Lower lobe of right lung (tissue), 2 donors: Measurements from ENCODE around the gene LRP5. TPM values are rescaled to one million over a fixed set of nuclear protein-coding genes. Genes with fewer than 3 reads are reported as not detected.

Source experiments
- ATAC-seq, 2 donors: fragments of 200-7000 bp; cut with Tn5 transposase; one replicate each; pipeline ENCODE4 v1.9.1; 2020 to 2022; ENCODE audit warnings: mild to moderate bottlenecking in 2 of 2, moderate library complexity in 2 of 2
- DNase-seq: peaks from one replicate; pipeline ENCODE4 v3.0.0-alpha.2; 2020
- H3K27ac ChIP-seq: fragments of 200-600 bp; one replicate; pipeline ENCODE4 v1.8.0; 2022
- H3K27me3 ChIP-seq: fragments of 200-600 bp; one replicate; pipeline ENCODE4 v1.8.0; 2022; ENCODE audit warnings: low read depth
- H3K36me3 ChIP-seq: fragments of 200-600 bp; one replicate; pipeline ENCODE4 v1.8.0; 2022; ENCODE audit warnings: mild to moderate bottlenecking
- H3K4me1 ChIP-seq: fragments of 200-600 bp; one replicate; pipeline ENCODE4 v1.8.0; 2022
- H3K4me3 ChIP-seq: fragments of 200-600 bp; one replicate; pipeline ENCODE4 v1.8.0; 2022; ENCODE audit warnings: mild to moderate bottlenecking
- H3K9me3 ChIP-seq: fragments of 200-600 bp; one replicate; pipeline ENCODE4 v1.8.0; 2022
- intact Hi-C: fragments of 100-400 bp; cut with DNase I; formaldehyde crosslinking; loops from one replicate; pipeline ENCODE4 v1.11.0; 2022
- total RNA-seq: library from RNA; stranded (reverse); fragmentation: NEBNext Ultra II Directional; extraction: Animal tissue kit (Norgen Biotek cat#: 25700); gene quantifications from one replicate; pipeline ENCODE4 v1.2.1, GENCODE V29; 2021
- TF ChIP-seq, protein P1 (sequence below): fragments of 200-600 bp; IDR thresholded peaks from one replicate; pipeline ENCODE4 v1.8.0; 2022; ENCODE audit warnings: antibody characterized with exemption, mild to moderate bottlenecking
- donor health status: DM: no; HTN: yes; CAD: no; lungs with severe emphysema.

The LRP5 gene
- total RNA-seq, 1 donor from 2014 or later = 66.1 TPM

DNA sequence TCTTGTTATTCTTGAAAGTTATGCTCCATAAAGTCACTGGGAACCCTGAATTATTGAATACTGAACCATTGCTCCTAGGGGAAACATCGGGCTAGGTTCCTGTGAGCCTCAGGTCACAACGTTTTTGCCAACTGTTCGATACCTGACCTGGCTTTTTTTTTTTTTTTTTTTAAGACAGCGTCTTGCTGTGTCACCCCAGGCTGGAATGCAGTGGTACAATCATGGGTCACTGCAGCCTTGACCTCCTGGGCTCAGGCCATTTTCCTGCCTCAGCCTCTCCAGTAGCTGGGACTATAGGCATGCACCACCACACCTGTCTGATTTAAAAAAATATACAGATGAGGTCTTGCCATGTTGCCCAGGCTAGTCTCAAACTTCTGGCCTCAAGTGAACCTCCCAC, 22.5 kb downstream of the LRP5 start:
- ATAC-seq = no peak
- Histone ChIP-seq H3K27me3 (no peaks in the 10 kb centered on the region), H3K27ac (no peak overlapping the region), H3K4me3 (no peak overlapping the region), H3K36me3 (no peaks in the 10 kb centered on the region), H3K4me1 (peaks cover 73% of the 10 kb centered on the region), H3K9me3 (no peaks in the 10 kb centered on the region)
- TF ChIP-seq, protein P1, sequence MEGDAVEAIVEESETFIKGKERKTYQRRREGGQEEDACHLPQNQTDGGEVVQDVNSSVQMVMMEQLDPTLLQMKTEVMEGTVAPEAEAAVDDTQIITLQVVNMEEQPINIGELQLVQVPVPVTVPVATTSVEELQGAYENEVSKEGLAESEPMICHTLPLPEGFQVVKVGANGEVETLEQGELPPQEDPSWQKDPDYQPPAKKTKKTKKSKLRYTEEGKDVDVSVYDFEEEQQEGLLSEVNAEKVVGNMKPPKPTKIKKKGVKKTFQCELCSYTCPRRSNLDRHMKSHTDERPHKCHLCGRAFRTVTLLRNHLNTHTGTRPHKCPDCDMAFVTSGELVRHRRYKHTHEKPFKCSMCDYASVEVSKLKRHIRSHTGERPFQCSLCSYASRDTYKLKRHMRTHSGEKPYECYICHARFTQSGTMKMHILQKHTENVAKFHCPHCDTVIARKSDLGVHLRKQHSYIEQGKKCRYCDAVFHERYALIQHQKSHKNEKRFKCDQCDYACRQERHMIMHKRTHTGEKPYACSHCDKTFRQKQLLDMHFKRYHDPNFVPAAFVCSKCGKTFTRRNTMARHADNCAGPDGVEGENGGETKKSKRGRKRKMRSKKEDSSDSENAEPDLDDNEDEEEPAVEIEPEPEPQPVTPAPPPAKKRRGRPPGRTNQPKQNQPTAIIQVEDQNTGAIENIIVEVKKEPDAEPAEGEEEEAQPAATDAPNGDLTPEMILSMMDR = no peak
- no peak for DNase-seq
- intact Hi-C loops = no loop called here

DNA sequence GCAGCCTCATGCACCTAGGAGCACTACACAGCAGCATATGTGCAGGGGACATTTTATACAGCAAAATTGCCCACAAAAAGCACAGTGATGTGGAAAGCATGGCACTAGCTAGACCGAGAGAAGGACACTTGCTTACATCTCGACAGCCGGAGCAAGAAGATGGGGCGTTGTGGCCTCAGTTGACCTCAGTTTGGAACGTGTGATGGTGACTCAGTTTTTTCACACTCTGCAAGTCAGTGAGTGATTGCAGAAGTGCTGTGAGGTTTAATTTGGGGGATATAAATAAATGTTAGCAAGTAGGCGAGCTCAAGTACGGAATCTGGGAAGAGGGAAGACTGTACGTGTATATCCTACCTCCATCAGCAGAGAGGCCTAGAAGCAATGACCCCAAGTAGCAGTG, 23.3 kb downstream of the LRP5 start:
- Histone ChIP-seq H3K27me3 (no peaks in the 10 kb centered on the region), H3K36me3 (no peaks in the 10 kb centered on the region), H3K4me3 (no peak overlapping the region), H3K4me1 (peaks cover 73% of the 10 kb centered on the region), H3K9me3 (no peaks in the 10 kb centered on the region), H3K27ac (no peak overlapping the region)
- ATAC-seq = no peak
- TF ChIP-seq, protein P1 = no peak
- intact Hi-C loops = no loop called here
- no peak for DNase-seq

DNA sequence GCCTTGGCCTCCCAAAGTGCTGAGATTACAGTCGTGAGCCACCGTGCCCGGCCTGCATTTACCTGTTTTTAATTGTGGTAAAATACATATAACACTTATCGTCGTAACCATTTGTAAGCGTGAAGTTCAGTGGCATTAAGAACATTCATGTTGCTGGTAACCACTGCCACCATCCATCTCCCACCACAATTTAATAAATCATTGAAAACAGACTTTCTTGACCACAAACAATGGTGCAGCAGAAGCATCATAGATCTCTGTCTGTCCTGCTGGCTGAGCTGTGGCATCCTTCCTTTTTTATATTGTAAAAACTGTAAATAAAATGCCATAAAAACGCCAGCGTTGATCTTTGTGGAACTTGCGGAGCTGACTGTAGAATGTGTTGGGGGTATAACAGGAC, 24.3 kb downstream of the LRP5 start:
- H3K27ac ChIP-seq = no peak overlapping the region
- H3K9me3 ChIP-seq = no peaks in the 10 kb centered on the region
- intact Hi-C loops = no loop called here
- no peak for DNase-seq
- no peaks in the 10 kb centered on the region for H3K27me3 ChIP-seq
- TF ChIP-seq, protein P1 = no peak
- peaks cover 74% of the 10 kb centered on the region for H3K4me1 ChIP-seq
- H3K4me3 ChIP-seq = no peak overlapping the region
- no peak for ATAC-seq
- no peaks in the 10 kb centered on the region for H3K36me3 ChIP-seq

DNA sequence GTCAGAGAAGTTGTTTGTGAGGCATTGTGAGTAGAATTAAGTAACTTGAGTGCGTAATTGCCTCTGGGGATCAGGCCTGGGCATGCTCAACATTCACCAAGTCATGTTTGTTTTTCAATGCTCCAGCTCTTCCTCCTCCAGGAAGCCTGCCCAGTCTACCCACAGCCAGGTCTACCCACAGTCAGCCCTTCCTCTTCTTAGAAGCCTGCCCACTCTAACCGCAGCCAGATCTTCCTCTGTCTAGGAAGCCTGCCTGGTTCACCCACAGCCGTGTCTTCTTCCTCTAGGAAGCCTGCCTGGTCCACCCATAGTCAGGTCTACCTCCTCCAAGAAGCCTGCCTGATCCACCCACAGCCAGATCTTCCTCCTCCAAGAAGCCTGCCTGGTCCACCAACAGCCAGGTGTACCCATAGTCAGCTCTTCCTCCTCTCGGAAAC, 25.0 kb downstream of the LRP5 start:
- intact Hi-C loops = no loop called here
- TF ChIP-seq, protein P1 = no peak
- no peak overlapping the region for H3K4me3 ChIP-seq
- H3K27me3 ChIP-seq = no peaks in the 10 kb centered on the region
- H3K36me3 ChIP-seq = no peaks in the 10 kb centered on the region
- peaks cover 73% of the 10 kb centered on the region for H3K4me1 ChIP-seq
- no peak overlapping the region for H3K27ac ChIP-seq
- ATAC-seq (peak in 1 of 2 donors; percentile 58), DNase-seq (peak; percentile 56)
- H3K9me3 ChIP-seq = no peaks in the 10 kb centered on the region

DNA sequence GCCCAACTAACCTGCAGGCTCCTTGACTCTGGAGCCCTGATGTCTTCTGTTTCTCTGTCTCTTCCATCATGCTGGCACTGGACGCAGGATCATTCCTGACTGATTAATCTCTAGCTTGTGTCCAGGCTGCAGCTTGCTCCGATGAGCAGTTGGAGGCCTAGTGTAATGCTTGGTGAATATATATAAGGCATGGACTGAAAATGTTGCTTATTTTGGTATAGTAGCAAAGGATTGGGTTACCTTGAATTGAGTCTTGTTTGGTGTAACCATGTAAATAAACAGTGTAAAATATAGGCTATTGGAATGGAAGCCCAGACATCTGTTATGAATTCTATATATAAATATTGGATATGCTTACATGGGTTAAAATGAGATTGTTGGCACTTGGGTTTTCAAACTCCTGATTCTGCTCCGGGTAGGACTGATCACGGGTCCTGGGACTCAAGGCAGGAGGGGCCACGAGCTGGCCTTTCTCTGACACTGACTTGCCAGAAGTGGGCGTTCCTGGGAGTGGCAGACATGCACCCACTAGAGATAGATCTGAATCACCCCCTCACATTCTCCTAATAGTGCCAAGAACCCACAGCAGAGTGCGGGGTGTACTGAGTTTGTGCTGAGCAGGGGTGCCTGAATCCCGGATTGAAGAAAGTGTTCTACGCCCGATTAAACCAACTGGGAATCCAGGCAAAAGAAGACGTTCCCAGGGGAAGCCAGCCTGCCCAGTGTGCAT, 25.8 kb downstream of the LRP5 start:
- TF ChIP-seq, protein P1 = no peak
- H3K27ac ChIP-seq = no peak overlapping the region
- no peak overlapping the region for H3K4me3 ChIP-seq
- H3K4me1 ChIP-seq = peaks cover 72% of the 10 kb centered on the region
- peak in 1 of 2 donors; percentile 21 for ATAC-seq
- no peaks in the 10 kb centered on the region for H3K9me3 ChIP-seq
- intact Hi-C loops = no loop called here
- H3K36me3 ChIP-seq = no peaks in the 10 kb centered on the region
- DNase-seq = peak; percentile 49
- no peaks in the 10 kb centered on the region for H3K27me3 ChIP-seq
